Fibroblast of skin of left quadriceps (primary cell): Measurements from ENCODE around the gene RP9.
A peak's percentile ranks its signal among the peaks of the same experiment; 100 is the strongest.
"Not testable (repeated sequence)": the region's sequence is repeated elsewhere in the genome, so short reads cannot be mapped to it uniquely, and the experiment has no call there.

Experiments used
- DNase-seq, 2 experiments: peaks; one replicate each; pipeline ENCODE4 v3.0.0-alpha.2; 2013; ENCODE audit warnings: low read depth in 2 of 2

The RP9 gene

DNA sequence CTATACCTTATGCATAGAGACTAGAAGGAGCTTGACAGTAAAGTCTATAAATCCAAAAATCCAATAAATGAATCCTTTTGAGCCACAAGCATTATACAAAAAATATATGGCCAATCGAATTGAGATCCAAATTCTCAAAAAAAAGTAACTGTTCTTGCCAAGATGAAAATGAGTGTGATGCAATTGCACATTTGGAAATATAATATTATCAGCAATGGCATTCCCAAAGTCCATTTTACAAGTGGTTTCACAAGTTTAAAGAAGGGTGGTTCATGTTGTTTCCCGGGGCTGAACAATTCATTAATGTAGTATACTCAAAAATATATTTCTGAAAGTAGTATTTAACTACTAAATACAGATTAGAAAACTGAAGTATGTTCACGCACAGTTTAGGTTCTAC is 7.3 kb downstream of the RP9 start:
- DNase-seq = no peak

- no peak for DNase-seq
Observed at GRCh38 chr7:33100770-33101169, 8.4 kb downstream of the RP9 start.

GRCh38 chr7:33099154-33099940 is 9.9 kb downstream of the RP9 start:
- DNase-seq = no peak

DNA sequence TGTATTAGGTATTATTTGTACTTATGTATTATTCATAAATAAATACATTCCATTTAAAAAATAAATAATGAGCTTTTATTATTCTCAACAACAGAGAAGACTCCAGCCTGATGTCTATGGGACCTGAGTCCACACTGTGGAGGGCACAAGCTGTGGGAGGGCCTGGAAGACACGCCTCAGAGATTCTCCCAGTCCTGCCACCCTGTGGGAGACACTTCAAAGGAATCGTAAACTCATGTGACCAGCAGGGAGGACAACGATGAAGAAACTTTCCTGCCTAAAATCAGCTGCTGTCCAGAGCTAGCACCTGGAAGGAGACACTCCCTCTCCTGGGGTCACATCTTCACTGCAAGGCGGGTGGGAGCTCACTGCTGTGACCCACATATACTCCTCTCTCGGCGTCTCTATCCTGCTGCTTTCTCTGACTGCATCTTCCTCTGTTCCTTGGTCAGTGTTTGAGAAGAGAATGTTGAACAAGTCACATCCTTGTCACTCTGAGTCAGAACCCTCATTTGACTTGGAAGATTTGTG is 14.4 kb downstream of the RP9 start:
- not testable (repeated sequence) for DNase-seq

- DNase-seq = no peak
Observed at GRCh38 chr7:33093266-33093665, 15.9 kb downstream of the RP9 start.

DNA sequence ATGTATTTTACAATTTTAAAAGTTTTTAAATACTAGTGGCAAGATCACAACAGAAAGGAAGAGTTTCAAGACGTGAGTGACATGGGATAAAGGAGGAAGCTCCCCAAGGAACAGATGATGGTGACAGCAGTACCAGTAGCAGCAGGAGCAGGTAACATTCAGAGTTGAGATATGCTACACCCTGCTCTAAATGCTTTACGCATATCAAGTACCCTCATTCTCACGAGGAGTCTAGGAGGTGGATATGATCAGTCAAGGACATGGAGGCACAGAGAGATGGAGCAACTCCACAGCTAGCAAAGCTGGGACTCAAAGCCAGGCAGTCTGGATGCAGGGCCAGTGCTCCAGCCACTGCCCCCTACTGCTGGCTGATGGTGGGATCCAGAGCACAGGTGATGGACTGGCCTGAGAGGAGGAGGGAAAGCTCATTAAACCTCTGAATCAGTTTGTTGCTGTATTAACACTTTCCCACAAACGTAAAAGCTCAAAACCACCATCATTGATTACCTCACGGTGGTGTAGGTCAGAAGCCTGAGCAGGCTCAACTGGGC is 17.5 kb downstream of the RP9 start:
- DNase-seq = no peak

GRCh38 chr7:33091111-33091531 is 18.1 kb downstream of the RP9 start:
- DNase-seq = peak in 1 of 2 experiments; percentile 20

DNA sequence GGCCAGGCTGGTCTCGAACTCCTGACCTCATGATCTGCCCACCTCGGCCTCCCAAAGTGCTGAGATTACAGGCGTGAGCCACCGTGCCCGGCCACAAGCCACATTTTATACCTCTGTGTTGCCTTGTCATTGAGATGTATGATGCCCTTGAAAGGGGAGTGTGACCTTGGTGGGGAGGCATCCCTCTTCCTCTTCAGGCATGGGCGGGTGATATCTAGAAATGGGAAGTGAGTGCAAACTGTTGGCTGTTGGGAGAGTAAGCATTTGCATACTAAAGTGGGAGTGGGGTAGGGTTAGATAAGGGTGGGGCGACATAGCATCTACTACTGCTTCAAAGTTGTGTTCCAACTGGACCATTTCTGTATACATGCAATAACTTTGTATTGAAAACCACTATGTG is 20.1 kb downstream of the RP9 start:
- no peak for DNase-seq

GRCh38 chr7:33087858-33088257 is 21.3 kb downstream of the RP9 start:
- no peak for DNase-seq

- DNase-seq = no peak
Observed at GRCh38 chr7:33087356-33087755, 21.8 kb downstream of the RP9 start.

GRCh38 chr7:33079763-33080690 is 29.2 kb downstream of the RP9 start:
- DNase-seq = no peak

DNA sequence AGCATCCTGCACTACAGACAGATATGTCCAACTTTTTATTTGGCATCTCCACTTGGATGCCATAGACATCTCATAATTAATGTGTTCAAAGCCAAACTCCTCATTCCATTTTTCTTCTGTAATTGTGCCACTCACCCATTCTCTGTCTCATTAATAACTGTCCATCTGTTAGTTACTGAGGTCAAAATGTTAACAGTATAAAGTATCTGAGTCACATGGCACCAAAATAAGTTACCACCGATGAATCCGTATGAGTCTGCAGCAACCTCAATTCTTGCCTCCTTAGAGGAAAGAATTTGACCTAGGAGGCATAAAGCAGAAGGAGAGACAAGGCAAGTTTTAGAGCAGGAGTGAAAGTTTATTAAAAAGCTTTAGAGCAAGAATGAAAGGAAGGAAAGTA is 30.1 kb downstream of the RP9 start:
- DNase-seq = no peak

- DNase-seq = no peak
Observed at GRCh38 chr7:33076737-33077136, 32.5 kb downstream of the RP9 start.

- no peak for DNase-seq
Observed at GRCh38 chr7:33075818-33076518, 33.2 kb downstream of the RP9 start.

- DNase-seq = no peak
Observed at GRCh38 chr7:33073243-33073642, 36.0 kb downstream of the RP9 start.

DNA sequence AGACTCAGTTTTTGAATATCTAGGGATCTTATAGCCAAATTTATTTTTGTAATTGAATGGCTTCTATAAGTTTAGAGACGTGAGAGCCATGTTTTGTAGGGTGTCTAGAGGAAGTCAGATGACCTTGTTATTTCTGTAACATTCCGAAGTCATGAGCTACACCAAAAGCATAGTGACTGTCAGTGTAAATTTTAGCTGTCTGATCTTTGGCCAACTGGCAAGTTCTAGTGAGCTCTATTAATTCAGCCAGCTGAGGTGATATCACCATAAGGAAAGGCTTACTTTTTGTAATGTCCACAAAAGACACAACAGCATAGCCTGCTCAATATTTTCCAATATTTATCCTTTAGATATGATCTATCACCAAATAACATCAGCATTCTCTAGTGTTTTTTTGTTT is 36.7 kb downstream of the RP9 start:
- peak in 1 of 2 experiments; percentile 42 for DNase-seq

GRCh38 chr7:33070831-33071230 is 38.4 kb downstream of the RP9 start:
- DNase-seq = no peak

DNA sequence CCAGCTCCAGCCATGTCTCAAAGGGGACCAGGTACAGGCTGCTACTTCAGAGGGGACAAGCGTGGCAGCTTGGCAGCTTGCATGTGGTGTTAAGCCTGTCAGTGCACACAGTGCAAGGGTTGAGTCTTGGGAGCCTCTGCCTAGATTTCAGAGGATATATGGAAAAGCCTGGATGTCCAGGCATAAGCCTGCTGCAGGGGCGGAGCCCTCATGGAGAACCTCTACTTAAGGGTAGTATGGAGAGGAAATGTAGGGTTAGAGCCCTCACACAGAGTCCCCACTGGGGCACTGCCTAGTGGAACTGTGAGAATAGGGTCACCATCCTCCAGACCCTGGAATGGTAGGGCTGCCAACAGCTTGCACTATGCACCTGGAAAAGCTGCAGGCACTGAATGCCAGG is 38.9 kb downstream of the RP9 start:
- no peak for DNase-seq

- no peak for DNase-seq
Observed at GRCh38 chr7:33067921-33068320, 41.3 kb downstream of the RP9 start.

GRCh38 chr7:33066771-33067170 is 42.4 kb downstream of the RP9 start:
- DNase-seq = no peak

GRCh38 chr7:33065981-33066380 is 43.2 kb downstream of the RP9 start:
- no peak for DNase-seq
